GM21447 (cell line): Measurements from ENCODE around the gene F11R.
A peak's percentile ranks its signal among the peaks of the same experiment; 100 is the strongest.
"Not testable (repeated sequence)": the region's sequence is repeated elsewhere in the genome, so short reads cannot be mapped to it uniquely, and the experiment has no call there.

Experiments
- ATAC-seq: cut with Tn5 transposase; IDR thresholded peaks from one replicate; pipeline ENCODE4 v1.9.1; 2021; ENCODE audit not compliant: unreplicated experiment

F11R gene

GRCh38 chr1:160978510-160978927 lies 42.4 kb downstream of the F11R start:
- ATAC-seq: no peak

- ATAC-seq: no peak
Measured at GRCh38 chr1:160975026-160975425, 45.9 kb downstream of the F11R start.

- no peak for ATAC-seq
Measured at GRCh38 chr1:160973491-160973890, 47.5 kb downstream of the F11R start.

- ATAC-seq: no peak
Measured at GRCh38 chr1:160972939-160973338, 48.0 kb downstream of the F11R start.

GRCh38 chr1:160971618-160972056 lies 49.3 kb downstream of the F11R start:
- ATAC-seq: peak; percentile 61

- no peak for ATAC-seq
Measured at GRCh38 chr1:160963521-160963920, 57.4 kb downstream of the F11R start.

- no peak for ATAC-seq
Measured at GRCh38 chr1:160961419-160961818, 59.5 kb downstream of the F11R start.

GRCh38 chr1:160956966-160957365 lies 64.0 kb downstream of the F11R start:
- no peak for ATAC-seq

- ATAC-seq: no peak
Measured at GRCh38 chr1:160954158-160955104, 66.5 kb downstream of the F11R start, which contains the start of gene ITLN2. ITLN2 (minus strand) TSS chr1:160954809; CDS start chr1:160954741, 68 bp downstream.

GRCh38 chr1:160953030-160953429 lies 67.9 kb downstream of the F11R start:
- no peak for ATAC-seq

- ATAC-seq: no peak
Measured at GRCh38 chr1:160952129-160952510, 68.8 kb downstream of the F11R start.

- ATAC-seq: peak; percentile 60
Measured at GRCh38 chr1:160951443-160952128, 69.4 kb downstream of the F11R start.

GRCh38 chr1:160950657-160951056 lies 70.3 kb downstream of the F11R start:
- ATAC-seq: no peak

GRCh38 chr1:160949881-160950280 lies 71.1 kb downstream of the F11R start:
- ATAC-seq: no peak

- ATAC-seq: not testable (repeated sequence)
Measured at GRCh38 chr1:160949216-160949880, 71.6 kb downstream of the F11R start.

GRCh38 chr1:160947174-160947759 lies 73.7 kb downstream of the F11R start:
- ATAC-seq: not testable (repeated sequence)

- ATAC-seq: not testable (repeated sequence)
Measured at GRCh38 chr1:160945881-160946280, 75.1 kb downstream of the F11R start.
